Nephron (organoid): ENCODE measurements around the gene POLD3.

Source experiments
- H3K27ac Mint-ChIP-seq, 3 experiments: 2 replicates each; pipeline ENCODE4 v1.8.0; 2020; ENCODE audit warnings: mixed read lengths in 3 of 3, mild to moderate bottlenecking in 2 of 3, moderate library complexity in 1 of 3
- H3K27me3 Mint-ChIP-seq: 2 replicates; pipeline ENCODE4 v1.8.0; 2021; ENCODE audit warnings: low read depth, mild to moderate bottlenecking, moderate library complexity, mixed read lengths
- H3K36me3 Mint-ChIP-seq: 2 replicates; pipeline ENCODE4 v1.8.0; 2020; ENCODE audit warnings: low read depth, mixed read lengths
- H3K4me1 Mint-ChIP-seq: 2 replicates; pipeline ENCODE4 v1.8.0; 2020; ENCODE audit warnings: mixed read lengths
- H3K4me3 Mint-ChIP-seq, 3 experiments: 2 replicates each; pipeline ENCODE4 v1.8.0; 2020; ENCODE audit warnings: mild to moderate bottlenecking in 3 of 3, mixed read lengths in 3 of 3, moderate library complexity in 2 of 3
- H3K9me3 Mint-ChIP-seq: 2 replicates; pipeline ENCODE4 v1.8.0; 2020; ENCODE audit warnings: mixed read lengths
- CTCF ChIP-seq, 3 experiments: fragments of 200-600 bp; sonication (generic); IDR thresholded peaks; one replicate each; pipeline ENCODE4 v1.5.0; 2021; ENCODE audit warnings: antibody characterized with exemption in 3 of 3; ENCODE audit not compliant: unreplicated experiment in 3 of 3

POLD3 gene

GRCh38 chr11:74611369-74611861, 19.0 kb downstream of the POLD3 start:
- no peak overlapping the region for H3K27ac Mint-ChIP-seq
- no peaks in the 10 kb centered on the region for H3K9me3 Mint-ChIP-seq
- no peak overlapping the region for H3K4me3 Mint-ChIP-seq
- TF ChIP-seq CTCF (IDR thresholded peaks at IDR 0.05; ENCODE audit: unreplicated experiment in 3 of 3): peak; percentile 21 to 57 (median 49)
- peaks cover 34% of the 10 kb centered on the region for H3K36me3 Mint-ChIP-seq
- H3K27me3 Mint-ChIP-seq: no peaks in the 10 kb centered on the region
- H3K4me1 Mint-ChIP-seq: no peaks in the 10 kb centered on the region

- no peaks in the 10 kb centered on the region for H3K9me3 Mint-ChIP-seq
- H3K4me3 Mint-ChIP-seq: no peak overlapping the region
- peaks cover 41% of the 10 kb centered on the region for H3K36me3 Mint-ChIP-seq
- H3K27me3 Mint-ChIP-seq: no peaks in the 10 kb centered on the region
- peak overlapping the region in 1 of 3 experiments; percentile 54 for H3K27ac Mint-ChIP-seq
- H3K4me1 Mint-ChIP-seq: no peaks in the 10 kb centered on the region
- no peak for TF ChIP-seq CTCF (IDR thresholded peaks at IDR 0.05; ENCODE audit: unreplicated experiment in 3 of 3)
These were observed 20.5 kb downstream of the POLD3 start for GRCh38 chr11:74612877-74613276.

GRCh38 chr11:74615311-74615710, 22.9 kb downstream of the POLD3 start:
- Mint-ChIP-seq H3K27me3 (no peaks in the 10 kb centered on the region), H3K36me3 (peaks cover 39% of the 10 kb centered on the region), H3K27ac (no peak overlapping the region), H3K4me1 (no peaks in the 10 kb centered on the region), H3K4me3 (no peak overlapping the region), H3K9me3 (no peaks in the 10 kb centered on the region)
- TF ChIP-seq CTCF (IDR thresholded peaks at IDR 0.05; ENCODE audit: unreplicated experiment in 3 of 3): no peak

- H3K4me1 Mint-ChIP-seq: no peaks in the 10 kb centered on the region
- no peak overlapping the region for H3K4me3 Mint-ChIP-seq
- peaks cover 42% of the 10 kb centered on the region for H3K36me3 Mint-ChIP-seq
- no peak overlapping the region for H3K27ac Mint-ChIP-seq
- no peaks in the 10 kb centered on the region for H3K27me3 Mint-ChIP-seq
- no peak for TF ChIP-seq CTCF (IDR thresholded peaks at IDR 0.05; ENCODE audit: unreplicated experiment in 3 of 3)
- H3K9me3 Mint-ChIP-seq: no peaks in the 10 kb centered on the region
These were observed 23.6 kb downstream of the POLD3 start for GRCh38 chr11:74615988-74616387.

GRCh38 chr11:74620531-74620930, 28.1 kb downstream of the POLD3 start:
- no peaks in the 10 kb centered on the region for H3K9me3 Mint-ChIP-seq
- H3K27ac Mint-ChIP-seq: no peak overlapping the region
- peaks cover 6% of the 10 kb centered on the region for H3K4me1 Mint-ChIP-seq
- no peak overlapping the region for H3K4me3 Mint-ChIP-seq
- TF ChIP-seq CTCF (IDR thresholded peaks at IDR 0.05; ENCODE audit: unreplicated experiment in 3 of 3): no peak
- no peaks in the 10 kb centered on the region for H3K27me3 Mint-ChIP-seq
- H3K36me3 Mint-ChIP-seq: peaks cover 64% of the 10 kb centered on the region

GRCh38 chr11:74626130-74626529, 33.7 kb downstream of the POLD3 start:
- Mint-ChIP-seq H3K4me1 (peaks cover 22% of the 10 kb centered on the region), H3K4me3 (no peak overlapping the region), H3K36me3 (peaks cover 52% of the 10 kb centered on the region), H3K27me3 (no peaks in the 10 kb centered on the region), H3K9me3 (no peaks in the 10 kb centered on the region), H3K27ac (no peak overlapping the region)
- no peak for TF ChIP-seq CTCF (IDR thresholded peaks at IDR 0.05; ENCODE audit: unreplicated experiment in 3 of 3)
